Camera-type eye (tissue), 1 donor: Measurements from ENCODE around the gene METTL4. TPM values are rescaled to one million over a fixed set of nuclear protein-coding genes. Genes with fewer than 3 reads are reported as not detected.

Experiments used
- total RNA-seq: library from RNA; depleted of rRNA; stranded (reverse); fragments of >200 nt; gene quantifications from one replicate; pipeline ENCODE4 v1.2.3, GENCODE V29; 2014

Gene METTL4
- total RNA-seq = 17.0 TPM

GRCh38 chr18:2571200-2572170 lies at the start of gene METTL4, which contains the start of gene NDC80:
Gene METTL4 (minus strand): TSS chr18:2571505. CDS start chr18:2567216, 4,289 bp downstream.
Gene NDC80 (plus strand): TSS chr18:2571557. CDS start chr18:2572986, 1,429 bp downstream.

Other genes with a start within 250 kb of the METTL4 start
- gene NDC80, start 52 bp upstream of the METTL4 start, total RNA-seq = 10.5 TPM
- 207 TPM for gene SMCHD1, start 84.2 kb upstream of the METTL4 start, total RNA-seq